Thyroid gland (tissue), 4 donors: ENCODE results near the gene SLC6A12. TPM values are rescaled to one million over a fixed set of nuclear protein-coding genes. Genes with fewer than 3 reads are reported as not detected.

Experiments used
- DNase-seq, 2 donors: peaks; one replicate each; pipeline ENCODE4 v3.0.0-alpha.2; 2019
- H3K27ac ChIP-seq, 3 donors: fragments of 200-600 bp; sonication (generic); 1 replicate in 2 of 3; 2 replicates in 1 of 3; pipeline ENCODE4 v1.5.1; 2016 to 2019; ENCODE audit warnings: mild to moderate bottlenecking in 1 of 3, moderate library complexity in 1 of 3
- H3K27me3 ChIP-seq: fragments of 200-600 bp; sonication (generic); one replicate; pipeline ENCODE4 v1.5.1; 2019
- H3K36me3 ChIP-seq, 2 donors: fragments of 200-600 bp; sonication (generic); one replicate each; pipeline ENCODE4 v1.5.1; 2016 to 2019
- H3K4me1 ChIP-seq, 2 donors: fragments of 200-600 bp; sonication (generic); one replicate each; pipeline ENCODE4 v1.5.1; 2017 to 2019
- H3K4me3 ChIP-seq, 3 donors: fragments of 200-600 bp; sonication (generic); replicated peaks in 1 of 3; 1 replicate in 2 of 3; 2 replicates in 1 of 3; pipeline ENCODE4 v1.5.1; 2016; ENCODE audit warnings: mild to moderate bottlenecking in 1 of 3
- H3K9me3 ChIP-seq: fragments of 200-600 bp; sonication (generic); one replicate; pipeline ENCODE4 v1.5.1; 2017
- POLR2A ChIP-seq, 2 donors: fragments of 450-650 bp; IDR thresholded peaks; one replicate each; pipeline ENCODE4 v1.6.1; 2017; ENCODE audit warnings: antibody characterized with exemption in 2 of 2, mild to moderate bottlenecking in 2 of 2, moderate library complexity in 1 of 2
- WGBS, 2 donors: methylation state at CpG; one replicate each; pipeline ENCODE4 v1.1.5; 2017; 5-methylcytosine and 5-hydroxymethylcytosine counted together
- intact Hi-C: fragments of 100-400 bp; cut with DNase I; formaldehyde crosslinking; loops from one replicate; pipeline ENCODE4 v1.15.1; 2023
- total RNA-seq, 4 donors: library from RNA; depleted of rRNA; stranded (reverse); fragments of >200 nt; gene quantifications; one replicate each; pipeline ENCODE4 v1.2.3, GENCODE V29; 2016
- TF ChIP-seq, protein P1 (sequence below), 6 experiments: fragments of 200-600 bp in 3 of 6; fragments of 450-650 bp in 3 of 6; sonication (generic) in 3 of 6; IDR thresholded peaks; one replicate each; pipeline ENCODE4 v1.5.1; 2016 to 2019; ENCODE audit warnings: antibody characterized with exemption in 6 of 6, mild to moderate bottlenecking in 2 of 6, inconsistent platforms in 1 of 6, moderate library complexity in 1 of 6

Gene SLC6A12
- total RNA-seq, 4 donors from 2014 or later = 9.4 to 27.7 (median 18.3) TPM

DNA sequence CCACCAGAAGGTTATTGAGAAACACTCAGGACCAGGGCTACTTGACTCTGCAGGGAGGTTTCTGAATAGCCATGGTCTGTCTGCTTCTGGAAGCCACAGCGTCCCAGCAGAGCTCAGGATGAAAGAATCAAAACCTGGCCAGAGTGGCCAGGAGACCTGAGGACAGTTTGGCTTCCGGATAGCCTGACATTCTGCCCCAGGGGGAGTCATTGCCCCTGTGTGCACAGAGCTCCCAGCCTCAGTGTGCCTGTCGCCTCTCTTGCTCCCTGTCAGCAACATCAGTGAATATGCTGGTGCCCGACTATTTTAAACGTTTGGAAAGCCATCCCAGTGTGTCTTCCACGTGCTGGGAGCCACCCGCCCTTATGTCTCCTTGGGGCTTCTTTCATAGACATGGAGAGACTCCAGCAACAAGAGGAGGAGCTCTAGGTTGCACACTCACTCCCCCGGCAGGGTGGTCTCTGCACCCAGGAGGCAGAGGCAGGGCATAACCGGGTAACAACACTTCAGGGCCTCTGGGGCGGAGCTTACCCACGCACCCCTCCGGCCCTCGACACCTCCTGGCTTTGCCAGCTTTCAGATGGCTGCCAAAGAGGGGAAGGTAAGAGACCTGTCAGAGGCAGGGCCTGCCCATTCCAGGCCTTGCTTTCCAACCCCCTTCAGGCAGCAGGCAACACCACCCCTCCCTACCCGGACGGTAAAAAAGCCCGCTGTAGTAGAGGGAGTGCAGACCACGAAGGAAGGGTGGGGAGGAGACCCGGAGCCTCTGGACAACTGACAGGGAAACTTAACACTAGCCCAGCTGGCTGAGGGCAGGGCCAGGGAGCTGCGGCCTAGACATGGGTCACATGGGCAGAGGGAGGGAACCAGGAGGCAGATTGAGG is 19.0 kb upstream of the SLC6A12 start:
- TF ChIP-seq POLR2A (IDR thresholded peaks at IDR 0.05) = peak in 1 of 2 donors; percentile 19
- TF ChIP-seq, protein P1, sequence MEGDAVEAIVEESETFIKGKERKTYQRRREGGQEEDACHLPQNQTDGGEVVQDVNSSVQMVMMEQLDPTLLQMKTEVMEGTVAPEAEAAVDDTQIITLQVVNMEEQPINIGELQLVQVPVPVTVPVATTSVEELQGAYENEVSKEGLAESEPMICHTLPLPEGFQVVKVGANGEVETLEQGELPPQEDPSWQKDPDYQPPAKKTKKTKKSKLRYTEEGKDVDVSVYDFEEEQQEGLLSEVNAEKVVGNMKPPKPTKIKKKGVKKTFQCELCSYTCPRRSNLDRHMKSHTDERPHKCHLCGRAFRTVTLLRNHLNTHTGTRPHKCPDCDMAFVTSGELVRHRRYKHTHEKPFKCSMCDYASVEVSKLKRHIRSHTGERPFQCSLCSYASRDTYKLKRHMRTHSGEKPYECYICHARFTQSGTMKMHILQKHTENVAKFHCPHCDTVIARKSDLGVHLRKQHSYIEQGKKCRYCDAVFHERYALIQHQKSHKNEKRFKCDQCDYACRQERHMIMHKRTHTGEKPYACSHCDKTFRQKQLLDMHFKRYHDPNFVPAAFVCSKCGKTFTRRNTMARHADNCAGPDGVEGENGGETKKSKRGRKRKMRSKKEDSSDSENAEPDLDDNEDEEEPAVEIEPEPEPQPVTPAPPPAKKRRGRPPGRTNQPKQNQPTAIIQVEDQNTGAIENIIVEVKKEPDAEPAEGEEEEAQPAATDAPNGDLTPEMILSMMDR (IDR thresholded peaks at IDR 0.05) = no peak
- 34 to 38% methylated on average over 18 to 19 of the region's 19 CpGs for WGBS, 2 donors
- H3K9me3 ChIP-seq = no peaks in the 10 kb centered on the region
- intact Hi-C loops = no loop called here
- no peaks in the 10 kb centered on the region for H3K36me3 ChIP-seq
- no peaks in the 10 kb centered on the region for H3K27me3 ChIP-seq
- peaks cover 30 to 49% of the 10 kb centered on the region in 2 donors for H3K4me1 ChIP-seq
- no peak overlapping the region for H3K4me3 ChIP-seq
- peak; percentile 67 to 74 for DNase-seq
- H3K27ac ChIP-seq = peak overlapping the region in 2 of 3 donors; percentile 30 to 56

DNA sequence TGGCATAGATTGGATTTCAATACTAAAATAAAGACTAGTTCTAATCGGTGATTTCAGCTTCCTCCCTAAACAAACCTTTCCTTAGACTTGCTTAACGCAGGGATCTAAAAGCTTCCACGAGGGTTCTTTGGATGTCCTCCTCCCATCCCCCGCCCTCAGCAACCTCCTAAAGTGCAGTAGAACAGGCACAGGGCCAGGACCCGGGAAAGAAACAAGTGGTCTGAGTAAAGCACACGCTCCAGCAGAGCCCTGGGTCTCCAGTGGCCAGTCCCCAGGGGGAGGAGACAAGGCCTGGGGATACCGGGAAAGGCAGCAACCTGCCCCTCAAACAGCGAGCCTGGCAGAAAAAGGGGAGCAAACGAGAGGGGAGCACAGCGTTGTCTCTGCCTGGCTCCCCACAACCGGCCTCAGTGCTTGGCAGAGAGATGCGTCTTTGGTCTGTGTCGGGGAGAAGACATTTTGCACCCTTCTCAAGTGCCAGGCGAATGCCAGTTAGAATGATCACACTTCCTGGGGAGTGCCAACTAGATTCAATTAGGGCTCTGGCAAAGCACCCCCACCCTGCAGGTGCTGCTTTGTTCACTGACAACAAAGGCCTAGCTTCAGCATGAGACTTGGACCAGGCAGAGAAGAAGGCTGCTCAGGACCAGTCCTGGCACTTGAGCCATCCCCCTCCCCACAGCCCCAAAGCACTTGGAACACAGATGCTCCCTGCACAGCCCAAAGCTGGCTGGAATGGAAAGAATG is 17.1 kb upstream of the SLC6A12 start:
- H3K4me3 ChIP-seq = no peak overlapping the region
- intact Hi-C loops = no loop called here

DNA sequence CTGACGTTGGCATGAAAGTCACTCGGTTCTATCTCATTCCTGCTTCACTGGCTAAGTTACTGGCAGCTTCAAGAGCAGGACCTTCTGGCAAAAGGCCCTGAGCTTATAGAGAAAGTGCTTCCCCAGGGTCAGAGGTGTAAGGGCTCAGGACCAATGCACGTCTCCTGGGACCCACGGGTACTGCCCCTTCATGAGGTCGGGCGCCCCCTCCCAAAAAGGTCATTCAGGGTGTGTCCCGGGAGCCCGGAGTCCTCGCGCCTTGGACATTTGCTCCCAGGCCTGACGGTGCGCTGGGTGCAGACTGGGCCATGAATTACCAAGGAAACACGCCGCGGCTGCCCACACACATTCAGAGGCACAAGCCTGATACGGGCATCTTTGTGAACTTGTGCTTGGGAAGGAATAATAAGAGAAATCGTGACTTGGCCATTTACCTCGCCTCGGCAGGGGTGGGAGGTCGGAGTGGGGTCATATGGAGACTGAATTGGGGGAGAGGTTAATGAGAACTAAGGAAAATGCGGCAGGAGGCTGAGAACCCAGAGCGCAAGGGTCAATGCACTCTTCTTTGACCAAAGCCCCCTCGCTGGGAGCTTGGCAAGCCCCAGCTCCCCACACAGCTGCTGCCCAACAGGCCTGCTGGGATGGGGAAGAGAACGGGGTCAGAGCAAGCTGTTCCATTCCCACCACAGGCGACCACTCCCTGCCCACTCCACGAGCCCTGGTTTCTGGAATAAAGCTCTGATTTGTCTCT is 15.7 kb upstream of the SLC6A12 start:
- intact Hi-C loops = no loop called here

More for the DNA sequence above, 17.1 kb upstream of the SLC6A12 start:
- Histone ChIP-seq H3K9me3 (no peaks in the 10 kb centered on the region), H3K27ac (peak overlapping the region in 2 of 3 donors; percentile 45 to 63), H3K36me3 (no peaks in the 10 kb centered on the region), H3K27me3 (no peaks in the 10 kb centered on the region), H3K4me1 (peaks cover 33 to 54% of the 10 kb centered on the region in 2 donors)
- peak; percentile 96 to 97 for DNase-seq
- WGBS, 2 donors = 27 to 35% methylated on average over 13 to 14 of the region's 14 CpGs
- no peak for TF ChIP-seq POLR2A (IDR thresholded peaks at IDR 0.05)
- TF ChIP-seq, protein P1 (IDR thresholded peaks at IDR 0.05) = no peak

DNA sequence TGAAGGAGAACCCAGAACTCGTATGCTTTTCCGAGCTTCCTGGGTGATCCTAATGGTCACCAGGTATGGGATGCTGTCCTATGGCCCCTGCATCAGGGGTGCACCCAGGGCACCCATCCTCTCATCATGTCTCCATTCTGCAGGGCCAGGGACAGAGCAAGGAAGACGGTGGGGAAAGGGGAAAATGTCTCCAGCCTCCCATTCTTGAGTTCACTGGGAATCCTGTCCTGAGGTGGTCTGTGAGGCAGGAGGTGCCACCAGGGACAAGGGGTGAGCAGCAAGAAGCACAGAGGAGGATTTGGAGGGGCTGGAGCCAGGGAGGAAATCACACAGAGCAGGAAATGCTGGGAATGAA is 14.9 kb upstream of the SLC6A12 start:
- no peaks in the 10 kb centered on the region for H3K9me3 ChIP-seq
- peak overlapping the region; percentile 29 to 53 (median 45) for H3K27ac ChIP-seq
- intact Hi-C loops = no loop called here
- 83 to 89% methylated on average over 3 of the region's 3 CpGs for WGBS, 2 donors
- H3K27me3 ChIP-seq = no peaks in the 10 kb centered on the region
- H3K4me3 ChIP-seq = no peak overlapping the region
- TF ChIP-seq POLR2A (IDR thresholded peaks at IDR 0.05) = no peak
- TF ChIP-seq, protein P1 (IDR thresholded peaks at IDR 0.05) = no peak
- DNase-seq = no peak
- H3K4me1 ChIP-seq = peaks cover 33 to 53% of the 10 kb centered on the region in 2 donors
- no peaks in the 10 kb centered on the region for H3K36me3 ChIP-seq

More for the DNA sequence above, 15.7 kb upstream of the SLC6A12 start:
- H3K27me3 ChIP-seq = no peaks in the 10 kb centered on the region
- TF ChIP-seq, protein P1 (IDR thresholded peaks at IDR 0.05) = no peak
- no peak for TF ChIP-seq POLR2A (IDR thresholded peaks at IDR 0.05)
- no peaks in the 10 kb centered on the region for H3K9me3 ChIP-seq
- no peak overlapping the region for H3K4me3 ChIP-seq
- peaks cover 33 to 54% of the 10 kb centered on the region in 2 donors for H3K4me1 ChIP-seq
- peak overlapping the region in 2 of 3 donors; percentile 45 to 53 for H3K27ac ChIP-seq
- H3K36me3 ChIP-seq = no peaks in the 10 kb centered on the region
- WGBS, 2 donors = 60% methylated on average over 26 of the region's 26 CpGs
- peak; percentile 64 to 69 for DNase-seq
